Astrocyte of the spinal cord (primary cell): ENCODE measurements around the gene RGS9.

Source experiments
- DNase-seq: peaks from one replicate; pipeline ENCODE4 v3.0.0; 2011; ENCODE audit warnings: low read depth, low spot score
- H3K4me3 ChIP-seq: 2 replicates; pipeline ENCODE4 v1.5.1; 2011; ENCODE audit warnings: low read depth, mild to moderate bottlenecking, low read length, moderate library complexity
- CTCF ChIP-seq: IDR thresholded peaks from 2 replicates; pipeline ENCODE4 v1.5.1; 2012; ENCODE audit warnings: low read depth, mild to moderate bottlenecking, low read length, inconsistent platforms
- in situ Hi-C: cut with HindIII; loops from 2 replicates; pipeline ENCODE4 v1.10.0; 2017; ENCODE audit warnings: low sequenced_read_pairs

The RGS9 gene

GRCh38 chr17:65219124-65219523 lies 82.0 kb downstream of the RGS9 start:
- DNase-seq = no peak
- in situ Hi-C loops = no loop called here
- H3K4me3 ChIP-seq = no peak overlapping the region
- TF ChIP-seq CTCF = peak; percentile 39

- no peak overlapping the region for H3K4me3 ChIP-seq
- DNase-seq = no peak
- TF ChIP-seq CTCF = no peak
- in situ Hi-C loops = no loop called here
These were observed 82.5 kb downstream of the RGS9 start for GRCh38 chr17:65219707-65220106.

GRCh38 chr17:65220732-65221131 lies 83.6 kb downstream of the RGS9 start:
- DNase-seq = no peak
- in situ Hi-C loops = no loop called here
- no peak overlapping the region for H3K4me3 ChIP-seq
- no peak for TF ChIP-seq CTCF

- no peak overlapping the region for H3K4me3 ChIP-seq
- in situ Hi-C loops = no loop called here
- TF ChIP-seq CTCF = no peak
- DNase-seq = no peak
These were observed 85.1 kb downstream of the RGS9 start for GRCh38 chr17:65222214-65222738.

- no peak overlapping the region for H3K4me3 ChIP-seq
- in situ Hi-C loops = no loop called here
- TF ChIP-seq CTCF = no peak
- no peak for DNase-seq
These were observed 87.9 kb downstream of the RGS9 start for GRCh38 chr17:65225061-65225460.

GRCh38 chr17:65226227-65226626 lies 89.1 kb downstream of the RGS9 start:
- DNase-seq = no peak
- in situ Hi-C loops = no loop called here
- no peak overlapping the region for H3K4me3 ChIP-seq
- no peak for TF ChIP-seq CTCF

GRCh38 chr17:65227637-65228036 lies 90.5 kb downstream of the RGS9 start:
- DNase-seq = no peak
- in situ Hi-C loops = no loop called here
- TF ChIP-seq CTCF = no peak
- H3K4me3 ChIP-seq = no peak overlapping the region
